Endothelial cell of umbilical vein (primary cell): ENCODE data around the gene COL16A1. TPM values are rescaled to one million over a fixed set of nuclear protein-coding genes. Genes with fewer than 3 reads are reported as not detected.

ENCODE experiments used
- BruUV-seq: library from RNA; stranded (reverse); fragments of 400-500 nt; replicated peaks from 2 replicates; lab custom pipeline; 2021; lab: Mats Ljungman, UMichigan
- CTCF ChIA-PET: fragments of 300-600, 350-600 bp; sonication (Branson Sonifier 250); formaldehyde crosslinking; loops from one replicate; lab custom pipeline; 2021; ENCODE audit warnings: antibody characterized with exemption, inconsistent platforms; lab: Charles Lee
- POLR2A ChIA-PET: fragments of 300-600, 350-600 bp; sonication (Branson Sonifier 250); formaldehyde crosslinking; loops from one replicate; lab custom pipeline; 2021; ENCODE audit warnings: antibody characterized with exemption, inconsistent platforms; lab: Charles Lee
- DNase-seq: peaks from one replicate; pipeline ENCODE4 v3.0.0-alpha.2; 2011; ENCODE audit warnings: low read depth, low spot score
- FAIRE-seq: peaks from 2 replicates; lab custom pipeline; 2011; peaks lifted over from hg19 to GRCh38; lab: Jason Lieb, UNC
- H2AFZ ChIP-seq: 2 replicates; pipeline ENCODE4 v1.6.0; 2012; ENCODE audit warnings: low read depth, low read length, control low read depth, inconsistent platforms
- H3K27ac ChIP-seq: 2 replicates; pipeline ENCODE4 v1.5.1; 2011; ENCODE audit warnings: low read depth, mild to moderate bottlenecking, control low read depth, low read length, moderate library complexity; ENCODE audit not compliant: insufficient read depth
- H3K27me3 ChIP-seq, 2 experiments: 2 replicates each; pipeline versions ENCODE4 v1.6.0 to v1.6.1; 2011; ENCODE audit warnings: low read length in 2 of 2, mixed read lengths in 1 of 2; ENCODE audit not compliant: control insufficient read depth in 2 of 2, insufficient read depth in 2 of 2
- H3K36me3 ChIP-seq, 2 experiments: 2 replicates in 1 of 2; 3 replicates in 1 of 2; pipeline ENCODE4 v1.5.1; 2011; ENCODE audit warnings: low read length in 2 of 2, mild to moderate bottlenecking in 1 of 2, moderate library complexity in 1 of 2; ENCODE audit not compliant: control insufficient read depth in 2 of 2, insufficient read depth in 2 of 2; ENCODE audit errors: extremely low read depth in 1 of 2
- H3K4me1 ChIP-seq: 3 replicates; pipeline ENCODE4 v1.5.1; 2011; ENCODE audit warnings: mild to moderate bottlenecking, low read length; ENCODE audit not compliant: control insufficient read depth, insufficient read depth; ENCODE audit errors: extremely low read depth
- H3K4me2 ChIP-seq: 2 replicates; pipeline ENCODE4 v1.6.1; 2011; ENCODE audit warnings: low read length, control low read depth, mixed read lengths; ENCODE audit not compliant: insufficient read depth
- H3K4me3 ChIP-seq, 3 experiments: fragments of 200-600 bp in 1 of 3; sonication (generic), shearing (Covaris generic) in 1 of 3; replicated peaks in 1 of 3; 2 replicates each; pipeline ENCODE4 v1.5.1; 2011 to 2016; ENCODE audit warnings: control low read depth in 3 of 3, low read length in 3 of 3, mild to moderate bottlenecking in 2 of 3, inconsistent platforms in 1 of 3, low read depth in 1 of 3, moderate library complexity in 1 of 3; ENCODE audit not compliant: insufficient read depth in 1 of 3
- H3K79me2 ChIP-seq: 2 replicates; pipeline ENCODE4 v1.6.0; 2012; ENCODE audit warnings: low read length, inconsistent platforms; ENCODE audit not compliant: control insufficient read depth, insufficient read depth
- H3K9ac ChIP-seq: replicated peaks from 2 replicates; pipeline ENCODE3; 2011; ENCODE audit warnings: low read length, control low read depth; ENCODE audit not compliant: insufficient read depth; ENCODE audit errors: extremely low read depth
- H3K9me1 ChIP-seq: replicated peaks from 3 replicates; pipeline ENCODE4 v1.6.0; 2011; ENCODE audit warnings: mild to moderate bottlenecking, low read length; ENCODE audit not compliant: control insufficient read depth, insufficient read depth; ENCODE audit errors: extremely low read depth
- H3K9me3 ChIP-seq: replicated peaks from 2 replicates; pipeline ENCODE4 v1.5.1; 2012; ENCODE audit warnings: low read length, inconsistent platforms; ENCODE audit not compliant: control insufficient read depth, insufficient read depth
- H4K20me1 ChIP-seq: replicated peaks from 2 replicates; pipeline ENCODE3; 2011; ENCODE audit warnings: mild to moderate bottlenecking, low read length; ENCODE audit not compliant: control insufficient read depth, insufficient read depth; ENCODE audit errors: extremely low read depth
- EZH2 ChIP-seq: IDR thresholded peaks from 2 replicates; pipeline ENCODE4 v1.6.1; 2012; ENCODE audit warnings: borderline replicate concordance, low read depth, mild to moderate bottlenecking, moderate library complexity, low read length, inconsistent platforms; ENCODE audit not compliant: severe bottlenecking
- FOS ChIP-seq: IDR thresholded peaks from 2 replicates; pipeline ENCODE4 v1.6.1; 2011; ENCODE audit warnings: mild to moderate bottlenecking, low read length, moderate library complexity, borderline replicate concordance; ENCODE audit not compliant: insufficient read depth
- GATA2 ChIP-seq: IDR thresholded peaks from 2 replicates; pipeline ENCODE4 v1.7.0; 2011; ENCODE audit warnings: low read depth, mild to moderate bottlenecking, moderate library complexity, mixed read lengths, low read length; ENCODE audit not compliant: insufficient read length, insufficient read depth
- JUN ChIP-seq: IDR thresholded peaks from 2 replicates; pipeline ENCODE4 v1.6.1; 2011; ENCODE audit warnings: borderline replicate concordance, low read depth; ENCODE audit not compliant: insufficient read length, insufficient read depth
- MYC ChIP-seq: IDR thresholded peaks from one replicate; pipeline ENCODE4 v1.6.1; 2011; ENCODE audit warnings: mild to moderate bottlenecking, low read depth, low read length
- POLR2A ChIP-seq: IDR thresholded peaks from 2 replicates; pipeline ENCODE4 v1.6.1; 2012; ENCODE audit warnings: low read depth, mild to moderate bottlenecking, control low read depth, low read length
- POLR2AphosphoS5 ChIP-seq: IDR thresholded peaks from 2 replicates; pipeline ENCODE4 v1.6.1; 2012; ENCODE audit warnings: low read depth, mild to moderate bottlenecking, control low read depth, low read length, moderate library complexity; ENCODE audit not compliant: insufficient read depth
- dilution Hi-C: fragments of 300-500 bp; cut with MboI; formaldehyde crosslinking; loops from one replicate; pipeline ENCODE4 v1.15.0; 2019; ENCODE audit warnings: low sequenced_read_pairs; ENCODE audit not compliant: extremely low pct_ligation_motif_present
- intact Hi-C: fragments of 100-400 bp; cut with micrococcal nuclease; formaldehyde crosslinking; loops from one replicate; pipeline ENCODE4 v1.10.0; 2022
- polyA plus RNA-seq, 4 experiments: library from polyadenylated mRNA; depleted of rRNA in 3 of 4; stranded (reverse) in 3 of 4; unstranded in 1 of 4; fragments of >200 nt; gene quantifications; 2 replicates each; pipeline versions ENCODE4 v1.2.1 to v1.2.3, GENCODE V29; 2011 to 2012; ENCODE audit warnings: missing spikeins in 1 of 4
- total RNA-seq: library from RNA; stranded (reverse); gene quantifications from 2 replicates; pipeline ENCODE4 v1.2.3, GENCODE V29; 2021
- TF ChIP-seq, protein P1 (sequence below), 2 donors: IDR thresholded peaks; 1 replicate in 1 of 2; 2 replicates in 1 of 2; pipeline ENCODE4 v1.5.1; 2011; ENCODE audit warnings: low read length in 2 of 2, mild to moderate bottlenecking in 2 of 2, moderate library complexity in 2 of 2, control low read depth in 1 of 2, inconsistent platforms in 1 of 2, low read depth in 1 of 2; ENCODE audit not compliant: insufficient read depth in 1 of 2; ENCODE audit errors: extremely low read depth in 1 of 2
- TF ChIP-seq, protein P2 (sequence below): IDR thresholded peaks from 2 replicates; pipeline ENCODE4 v1.6.1; 2011; ENCODE audit not compliant: insufficient read depth, insufficient read length

Gene COL16A1
- total and polyA plus RNA-seq, 2 donors (not counting 3 experiments of a cell fraction or from before 2014, with no cell fraction given): 0.68 to 1.2 TPM

- H3K9me3 ChIP-seq: no peaks in the 10 kb centered on the region
- H3K4me2 ChIP-seq: no peak overlapping the region
- H2AFZ ChIP-seq: no peak overlapping the region
- intact Hi-C loops: no loop called here
- H3K27me3 ChIP-seq: peaks cover 0 to 4% of the 10 kb centered on the region in 2 experiments
- no peak overlapping the region for H3K9ac ChIP-seq
- no TSS peak for BruUV-seq
- no peaks in the 10 kb centered on the region for H3K9me1 ChIP-seq
- H3K36me3 ChIP-seq: no peaks in the 10 kb centered on the region
- no peak for FAIRE-seq
- no peak overlapping the region for H3K27ac ChIP-seq
- dilution Hi-C loops: no loop called here
- no peak overlapping the region for H3K4me3 ChIP-seq
- CTCF ChIA-PET: interaction anchor here (1.2 to 2.9 kb wide), 2 partner anchors 10 to 37 kb away, joined by 3 to 9 read pairs; no protein-coding TSS in a partner anchor
- H3K4me1 ChIP-seq: no peaks in the 10 kb centered on the region
- no peak for DNase-seq
- no peaks in the 10 kb centered on the region for H4K20me1 ChIP-seq
- TF ChIP-seq POLR2AphosphoS5 (no peak), GATA2 (no peak), MYC (no peak), JUN (no peak), POLR2A (no peak), FOS (no peak), EZH2 (no peak)
- TF ChIP-seq, protein P1, sequence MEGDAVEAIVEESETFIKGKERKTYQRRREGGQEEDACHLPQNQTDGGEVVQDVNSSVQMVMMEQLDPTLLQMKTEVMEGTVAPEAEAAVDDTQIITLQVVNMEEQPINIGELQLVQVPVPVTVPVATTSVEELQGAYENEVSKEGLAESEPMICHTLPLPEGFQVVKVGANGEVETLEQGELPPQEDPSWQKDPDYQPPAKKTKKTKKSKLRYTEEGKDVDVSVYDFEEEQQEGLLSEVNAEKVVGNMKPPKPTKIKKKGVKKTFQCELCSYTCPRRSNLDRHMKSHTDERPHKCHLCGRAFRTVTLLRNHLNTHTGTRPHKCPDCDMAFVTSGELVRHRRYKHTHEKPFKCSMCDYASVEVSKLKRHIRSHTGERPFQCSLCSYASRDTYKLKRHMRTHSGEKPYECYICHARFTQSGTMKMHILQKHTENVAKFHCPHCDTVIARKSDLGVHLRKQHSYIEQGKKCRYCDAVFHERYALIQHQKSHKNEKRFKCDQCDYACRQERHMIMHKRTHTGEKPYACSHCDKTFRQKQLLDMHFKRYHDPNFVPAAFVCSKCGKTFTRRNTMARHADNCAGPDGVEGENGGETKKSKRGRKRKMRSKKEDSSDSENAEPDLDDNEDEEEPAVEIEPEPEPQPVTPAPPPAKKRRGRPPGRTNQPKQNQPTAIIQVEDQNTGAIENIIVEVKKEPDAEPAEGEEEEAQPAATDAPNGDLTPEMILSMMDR (IDR thresholded peaks at IDR 0.05; ENCODE audit: extremely low read depth in 1 of 2, insufficient read depth in 1 of 2, low read depth in 1 of 2, low read length in 2 of 2): no peak
- TF ChIP-seq, protein P2, sequence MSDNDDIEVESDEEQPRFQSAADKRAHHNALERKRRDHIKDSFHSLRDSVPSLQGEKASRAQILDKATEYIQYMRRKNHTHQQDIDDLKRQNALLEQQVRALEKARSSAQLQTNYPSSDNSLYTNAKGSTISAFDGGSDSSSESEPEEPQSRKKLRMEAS: no peak
- POLR2A ChIA-PET: no interaction called here
- no peaks in the 10 kb centered on the region for H3K79me2 ChIP-seq
Measured at GRCh38 chr1:31751822-31752241, 48.0 kb upstream of the COL16A1 start.
